GM12878 (cell line): ENCODE measurements around the gene NTM. TPM values are rescaled to one million over a fixed set of nuclear protein-coding genes. Genes with fewer than 3 reads are reported as not detected.

Experiments
- ATAC-seq: fragments of 200-7000 bp; cut with Tn5 transposase; 3 replicates; pipeline ENCODE4 v1.9.1; 2020; ENCODE audit warnings: mild to moderate bottlenecking, moderate library complexity
- BruUV-seq: library from RNA; stranded (reverse); fragments of 400-500 nt; replicated peaks from 2 replicates; lab custom pipeline; 2021; lab: Mats Ljungman, UMichigan
- CTCF ChIA-PET: fragments of 300-600 bp; sonication (Branson Sonifier 250); formaldehyde crosslinking; extraction: SDS; loops from one replicate; lab custom pipeline; 2021; ENCODE audit warnings: inconsistent platforms; lab: Yijun Ruan, JAX
- POLR2A ChIA-PET: fragments of 350-600 bp; formaldehyde crosslinking; extraction: SDS; loops from one replicate; lab custom pipeline; 2021; ENCODE audit warnings: inconsistent platforms; lab: Charles Lee
- RAD21 ChIA-PET: fragments of 300-600 bp; sonication (Branson Sonifier 250); formaldehyde crosslinking; loops from one replicate; lab custom pipeline; 2023; ENCODE audit warnings: antibody characterized with exemption; ENCODE audit not compliant: unreplicated experiment; lab: Charles Lee
- SMC1A ChIA-PET: fragments of 300-600 bp; sonication (Branson Sonifier 250); formaldehyde crosslinking; loops from one replicate; lab custom pipeline; 2023; ENCODE audit not compliant: unreplicated experiment, uncharacterized antibody; lab: Charles Lee
- DNase-seq: peaks from one replicate; pipeline ENCODE4 v3.0.0-alpha.2; 2011; ENCODE audit warnings: low read depth, low spot score
- FAIRE-seq: peaks from 3 replicates; lab custom pipeline; 2011; peaks lifted over from hg19 to GRCh38; lab: Jason Lieb, UNC
- H2AFZ ChIP-seq: 2 replicates; pipeline ENCODE4 v1.6.0; 2011; ENCODE audit warnings: low read depth, low read length, control low read depth; ENCODE audit not compliant: control insufficient read depth
- H3K27ac ChIP-seq: 2 replicates; pipeline ENCODE4 v1.5.1; 2011; ENCODE audit warnings: control low read depth; ENCODE audit not compliant: control insufficient read depth, insufficient read depth
- H3K27me3 ChIP-seq, 2 experiments: replicated peaks in 1 of 2; 2 replicates each; pipeline versions ENCODE4 v1.6.0 to v1.6.1; 2011; ENCODE audit warnings: low read length in 1 of 2; ENCODE audit not compliant: control insufficient read depth in 2 of 2, insufficient read depth in 2 of 2
- H3K36me3 ChIP-seq, 2 experiments: 2 replicates each; pipeline ENCODE4 v1.5.1; 2011; ENCODE audit warnings: low read length in 1 of 2; ENCODE audit not compliant: control insufficient read depth in 2 of 2, insufficient read depth in 2 of 2
- H3K4me1 ChIP-seq: 2 replicates; pipeline ENCODE4 v1.6.1; 2011; ENCODE audit warnings: mild to moderate bottlenecking, low read length, moderate library complexity, mixed read lengths; ENCODE audit not compliant: control insufficient read depth, insufficient read depth
- H3K4me2 ChIP-seq: 2 replicates; pipeline ENCODE4 v1.6.0; 2011; ENCODE audit warnings: control low read depth; ENCODE audit not compliant: control insufficient read depth, insufficient read depth
- H3K4me3 ChIP-seq: fragments of 200-600 bp; sonication (generic); 2 replicates; pipeline ENCODE4 v1.5.1; 2016
- H3K79me2 ChIP-seq: 2 replicates; pipeline ENCODE4 v1.6.0; 2011; ENCODE audit warnings: low read length; ENCODE audit not compliant: control insufficient read depth, insufficient read depth
- H3K9ac ChIP-seq: 2 replicates; pipeline ENCODE4 v1.8.0; 2011; ENCODE audit warnings: low read length, control low read depth, mixed read lengths; ENCODE audit not compliant: control insufficient read depth, insufficient read depth
- H3K9me3 ChIP-seq: replicated peaks from 3 replicates; pipeline ENCODE4 v1.5.1; 2011; ENCODE audit warnings: mild to moderate bottlenecking, low read length; ENCODE audit not compliant: control insufficient read depth, insufficient read depth
- H4K20me1 ChIP-seq: 2 replicates; pipeline ENCODE4 v1.6.0; 2011; ENCODE audit not compliant: control insufficient read depth, insufficient read depth
- CEBPB ChIP-seq, 2 experiments: fragments of 150-350 bp in 1 of 2; IDR thresholded peaks; 2 replicates each; pipeline ENCODE4 v1.6.1; 2012 to 2014; ENCODE audit warnings: low read depth in 2 of 2, low read length in 2 of 2, borderline replicate concordance in 1 of 2, inconsistent platforms in 1 of 2
- EP300 ChIP-seq, 2 experiments: fragments of 150-350 bp in 1 of 2; IDR thresholded peaks; 2 replicates each; pipeline ENCODE4 v1.6.1; 2011 to 2012; ENCODE audit warnings: low read depth in 2 of 2, low read length in 2 of 2, borderline replicate concordance in 1 of 2, improper control_type of control experiment in 1 of 2, inconsistent platforms in 1 of 2; ENCODE audit not compliant: control insufficient read depth in 1 of 2
- HDAC2 ChIP-seq: fragments of 200-600 bp; sonication (generic); IDR thresholded peaks from 2 replicates; pipeline ENCODE4 v1.6.1; 2017
- KDM1A ChIP-seq: fragments of 200-600 bp; sonication (generic); IDR thresholded peaks from 2 replicates; pipeline ENCODE4 v1.6.1; 2016; ENCODE audit warnings: borderline replicate concordance
- MYB ChIP-seq: fragments of 150-350 bp; IDR thresholded peaks from 2 replicates; pipeline ENCODE4 v1.6.1; 2014; ENCODE audit warnings: mild to moderate bottlenecking, low read depth, low read length, borderline replicate concordance
- NFIC ChIP-seq: IDR thresholded peaks from 2 replicates; pipeline ENCODE4 v1.6.1; 2012; ENCODE audit warnings: low read depth, mild to moderate bottlenecking, inconsistent platforms, low read length, moderate library complexity
- NKRF ChIP-seq: fragments of 450-650 bp; conservative IDR thresholded peaks from 2 replicates; pipeline ENCODE4 v1.6.1; 2017; ENCODE audit warnings: mild to moderate bottlenecking, moderate library complexity
- SMAD5 ChIP-seq: IDR thresholded peaks from 2 replicates; pipeline ENCODE4 v1.6.1; 2016; ENCODE audit warnings: antibody characterized with exemption, low read depth
- SREBF1 ChIP-seq: IDR thresholded peaks from 2 replicates; pipeline ENCODE4 v1.6.1; 2012; ENCODE audit warnings: mild to moderate bottlenecking, low read length
- TCF12 ChIP-seq: IDR thresholded peaks from 2 replicates; pipeline ENCODE4 v1.6.1; 2011; ENCODE audit warnings: low read depth, mild to moderate bottlenecking, low read length
- WGBS: methylation state at CpG from one replicate; pipeline ENCODE4 v1.1.6; 2016; ENCODE audit warnings: low lambda C conversion rate; ENCODE audit not compliant: insufficient replicate concordance, insufficient coverage; ENCODE audit errors: missing lambda C conversion rate; 5-methylcytosine and 5-hydroxymethylcytosine counted together
- in situ Hi-C: fragments of 300-500 bp; cut with MboI; formaldehyde crosslinking; loops from 9 replicates; pipeline ENCODE4 v1.14.3; 2018; ENCODE audit warnings: mixed read lengths
- intact Hi-C: fragments of 100-400 bp; cut with micrococcal nuclease; formaldehyde crosslinking; loops from one replicate; pipeline ENCODE4 v1.14.2; 2022; ENCODE audit not compliant: unreplicated experiment
- polyA plus RNA-seq, 11 experiments: library from polyadenylated mRNA; depleted of rRNA in 4 of 11; unstranded in 6 of 11; stranded (reverse) in 5 of 11; fragments of >200 nt; fragmentation: Nextera tagmentation in 4 of 11; fragmentation: Illumina TruSeq in 1 of 11; extraction: Ambion mirVana in 4 of 11; extraction: Trizol in 1 of 11; gene quantifications; 1 replicate in 1 of 11; 2 replicates in 10 of 11; pipeline versions ENCODE4 v1.2.1 to v1.2.3, GENCODE V29; 2011 to 2016; ENCODE audit warnings: inconsistent platforms in 2 of 11, missing spikeins in 2 of 11, low read depth in 1 of 11
- total RNA-seq, 4 experiments: library from RNA; depleted of rRNA in 3 of 4; stranded (reverse); fragments of >200 nt in 3 of 4; fragmentation: Illumina TruSeq in 1 of 4; extraction: Trizol in 1 of 4; gene quantifications; 2 replicates each; pipeline versions ENCODE4 v1.2.1 to v1.2.3, GENCODE V29; 2013 to 2021

NTM gene
- total and polyA plus RNA-seq, 10 of the 15 experiments (the other 5 are each of a cell fraction or from before 2014, with no cell fraction given): not detected

- CTCF ChIA-PET: interaction anchor here (1.0 to 2.6 kb wide), 3 partner anchors 22 to 392 kb away, joined by 3 to 9 read pairs (median 4); no protein-coding TSS in a partner anchor
- DNase-seq (no peak), FAIRE-seq (no peak), ATAC-seq (no peak)
- H3K36me3 ChIP-seq: no peaks in the 10 kb centered on the region
- H3K9ac ChIP-seq: no peak overlapping the region
- H3K4me3 ChIP-seq: no peak overlapping the region
- no peak overlapping the region for H3K27ac ChIP-seq
- no peak for TF ChIP-seq NFIC
- no peak for TF ChIP-seq MYB
- no peak for TF ChIP-seq NKRF
- no peak for TF ChIP-seq SMAD5
- no peak for TF ChIP-seq CEBPB (IDR thresholded peaks at IDR 0.05; ENCODE audit: borderline replicate concordance in 1 of 2, low read depth in 2 of 2, low read length in 2 of 2)
- no peaks in the 10 kb centered on the region for H3K4me1 ChIP-seq
- intact Hi-C loops: no loop called here
- no peak overlapping the region for H3K4me2 ChIP-seq
- H3K27me3 ChIP-seq: no peaks in the 10 kb centered on the region; a peak in 2 of 4 replicates
- in situ Hi-C loops: no loop called here
- no TSS peak for BruUV-seq
- POLR2A ChIA-PET: no interaction called here
- H4K20me1 ChIP-seq: no peaks in the 10 kb centered on the region
- RAD21 ChIA-PET: no interaction called here
- SMC1A ChIA-PET: interaction anchor here (0.6 to 1.2 kb wide), 2 partner anchors 14 to 161 kb away, joined by 3 read pairs; no protein-coding TSS in a partner anchor
- 0% methylated on average over 1 of the region's 1 CpG for WGBS
- no peaks in the 10 kb centered on the region for H3K9me3 ChIP-seq
- no peaks in the 10 kb centered on the region for H3K79me2 ChIP-seq
- no peak overlapping the region for H2AFZ ChIP-seq
Measured at GRCh38 chr11:131771471-131771870, 401.1 kb downstream of the NTM start.

GRCh38 chr11:131773626-131774025 is 403.2 kb downstream of the NTM start:
- TF ChIP-seq SREBF1 (no peak), HDAC2 (no peak), TCF12 (no peak), EP300 (IDR thresholded peaks at IDR 0.05; ENCODE audit: borderline replicate concordance in 1 of 2, control insufficient read depth in 1 of 2, low read depth in 2 of 2, low read length in 2 of 2) (no peak), KDM1A (no peak)
- TF ChIP-seq, all 136 proteins: peak for 0
- Histone ChIP-seq H3K27ac (no peak overlapping the region), H3K4me2 (no peak overlapping the region), H3K79me2 (no peaks in the 10 kb centered on the region), H3K4me1 (no peaks in the 10 kb centered on the region), H3K4me3 (no peak overlapping the region), H3K36me3 (no peaks in the 10 kb centered on the region), H3K9ac (no peak overlapping the region), H3K27me3 (no peaks in the 10 kb centered on the region; a peak in 2 of 4 replicates), H3K9me3 (no peaks in the 10 kb centered on the region), H4K20me1 (no peaks in the 10 kb centered on the region), H2AFZ (no peak overlapping the region)
- BruUV-seq: no TSS peak
- in situ Hi-C loops: no loop called here
- SMC1A ChIA-PET: no interaction called here
- ATAC-seq (no peak), FAIRE-seq (no peak), DNase-seq (no peak)
- CTCF ChIA-PET: no interaction called here
- POLR2A ChIA-PET: no interaction called here
- intact Hi-C loops: no loop called here
- RAD21 ChIA-PET: no interaction called here
- WGBS: 43% methylated on average over 6 of the region's 6 CpGs
